ENCODE data around the gene OTOA.
"Not testable (repeated sequence)": the region's sequence is repeated elsewhere in the genome, so short reads cannot be mapped to it uniquely, and the experiment has no call there.

DNA sequence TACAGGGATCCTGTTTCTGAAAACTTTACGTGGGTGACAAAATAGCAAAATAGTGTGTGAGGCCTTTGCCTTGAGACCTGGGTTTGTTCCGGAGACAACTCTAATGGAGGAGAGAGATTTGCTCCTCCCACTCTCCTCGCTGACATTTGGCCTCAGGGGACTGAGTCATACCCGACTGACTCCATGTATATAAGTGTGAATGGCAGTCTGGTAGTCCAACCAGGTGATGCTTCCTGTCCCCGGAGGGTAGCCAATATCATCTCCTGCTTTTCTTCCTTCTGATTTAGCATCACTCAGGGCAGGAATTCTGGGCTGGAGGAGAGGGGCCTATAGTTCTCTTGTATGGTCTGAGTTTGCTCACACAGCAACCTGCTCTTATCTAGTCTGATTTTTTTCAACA, 106.8 kb downstream of the OTOA start:
- not testable (repeated sequence) for TF ChIP-seq KDM1A (IDR thresholded peaks at IDR 0.05; ENCODE audit: borderline replicate concordance, low read length); POLR2A (IDR thresholded peaks at IDR 0.05; ENCODE audit: control extremely low read depth in 1 of 2, low read depth in 2 of 2, low read length in 2 of 2); CTBP2 (IDR thresholded peaks at IDR 0.05; ENCODE audit: borderline replicate concordance, insufficient read depth, insufficient read length, low read length); EZH2 (IDR thresholded peaks at IDR 0.05; ENCODE audit: low read depth, low read length, severe bottlenecking); CBX8 (IDR thresholded peaks at IDR 0.05; ENCODE audit: borderline replicate concordance, low read depth, low read length); GABPA (IDR thresholded peaks at IDR 0.05; ENCODE audit: borderline replicate concordance, insufficient read depth, low read length)
- TF ChIP-seq, protein P1, sequence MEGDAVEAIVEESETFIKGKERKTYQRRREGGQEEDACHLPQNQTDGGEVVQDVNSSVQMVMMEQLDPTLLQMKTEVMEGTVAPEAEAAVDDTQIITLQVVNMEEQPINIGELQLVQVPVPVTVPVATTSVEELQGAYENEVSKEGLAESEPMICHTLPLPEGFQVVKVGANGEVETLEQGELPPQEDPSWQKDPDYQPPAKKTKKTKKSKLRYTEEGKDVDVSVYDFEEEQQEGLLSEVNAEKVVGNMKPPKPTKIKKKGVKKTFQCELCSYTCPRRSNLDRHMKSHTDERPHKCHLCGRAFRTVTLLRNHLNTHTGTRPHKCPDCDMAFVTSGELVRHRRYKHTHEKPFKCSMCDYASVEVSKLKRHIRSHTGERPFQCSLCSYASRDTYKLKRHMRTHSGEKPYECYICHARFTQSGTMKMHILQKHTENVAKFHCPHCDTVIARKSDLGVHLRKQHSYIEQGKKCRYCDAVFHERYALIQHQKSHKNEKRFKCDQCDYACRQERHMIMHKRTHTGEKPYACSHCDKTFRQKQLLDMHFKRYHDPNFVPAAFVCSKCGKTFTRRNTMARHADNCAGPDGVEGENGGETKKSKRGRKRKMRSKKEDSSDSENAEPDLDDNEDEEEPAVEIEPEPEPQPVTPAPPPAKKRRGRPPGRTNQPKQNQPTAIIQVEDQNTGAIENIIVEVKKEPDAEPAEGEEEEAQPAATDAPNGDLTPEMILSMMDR (IDR thresholded peaks at IDR 0.05; ENCODE audit: control extremely low read depth in 1 of 3, insufficient read depth in 1 of 3, low read depth in 1 of 3, low read length in 3 of 3), result not testable (repeated sequence)

All from H1 (cell line).